NK-92 treated with Interleukin-12 subunit alpha and Interleukin-12 subunit beta, amount 100 ng/mL, for 24 hours (cell line): ENCODE data around the gene HOXB3.

Source experiments
- DNase-seq: peaks from one replicate; lab custom pipeline; 2025; lab: John Stamatoyannopoulos, UW

Gene HOXB3

GRCh38 chr17:48556576-48557401, 33.3 kb downstream of the HOXB3 start:
- DNase-seq: no peak

GRCh38 chr17:48556229-48556575, 33.8 kb downstream of the HOXB3 start:
- no peak for DNase-seq

- DNase-seq: no peak
These were observed 34.5 kb downstream of the HOXB3 start for GRCh38 chr17:48555258-48556228.

- DNase-seq: no peak
These were observed 35.4 kb downstream of the HOXB3 start for GRCh38 chr17:48554412-48555257.

GRCh38 chr17:48553826-48554225, 36.2 kb downstream of the HOXB3 start:
- DNase-seq: no peak

- no peak for DNase-seq
These were observed 36.9 kb downstream of the HOXB3 start for GRCh38 chr17:48553190-48553547.

GRCh38 chr17:48552466-48553189, 37.4 kb downstream of the HOXB3 start:
- no peak for DNase-seq

GRCh38 chr17:48551596-48552465, 38.2 kb downstream of the HOXB3 start:
- no peak for DNase-seq

- DNase-seq: no peak
These were observed 38.9 kb downstream of the HOXB3 start for GRCh38 chr17:48551214-48551555.

- DNase-seq: no peak
These were observed 39.4 kb downstream of the HOXB3 start for GRCh38 chr17:48550502-48551213.

GRCh38 chr17:48549914-48550501, 40.0 kb downstream of the HOXB3 start:
- no peak for DNase-seq

- DNase-seq: no peak
These were observed 40.8 kb downstream of the HOXB3 start for GRCh38 chr17:48549281-48549630.

- no peak for DNase-seq
These were observed 41.3 kb downstream of the HOXB3 start for GRCh38 chr17:48548523-48549280.

GRCh38 chr17:48547808-48548522, 42.1 kb downstream of the HOXB3 start:
- no peak for DNase-seq

- DNase-seq: no peak
These were observed 42.9 kb downstream of the HOXB3 start for GRCh38 chr17:48546924-48547807.

GRCh38 chr17:48546137-48546923, 43.7 kb downstream of the HOXB3 start:
- DNase-seq: no peak
